Glutamatergic neuron (in vitro differentiated cells): ENCODE data around the gene LRTM1. TPM values are rescaled to one million over a fixed set of nuclear protein-coding genes. Genes with fewer than 3 reads are reported as not detected.
A peak's percentile ranks its signal among the peaks of the same experiment; 100 is the strongest.

Experiments
- DNase-seq: peaks from one replicate; pipeline ENCODE4 v3.0.0; 2022
- H3K27ac Mint-ChIP-seq: one replicate; pipeline ENCODE4 v1.8.0; 2020; ENCODE audit warnings: mild to moderate bottlenecking, mixed read lengths, inconsistent platforms; ENCODE audit not compliant: unreplicated experiment
- H3K27me3 Mint-ChIP-seq: one replicate; pipeline ENCODE4 v1.8.0; 2020; ENCODE audit warnings: mild to moderate bottlenecking, moderate library complexity, mixed read lengths, inconsistent platforms; ENCODE audit not compliant: unreplicated experiment
- H3K36me3 Mint-ChIP-seq: one replicate; pipeline ENCODE4 v1.8.0; 2020; ENCODE audit warnings: mild to moderate bottlenecking, mixed read lengths, inconsistent platforms; ENCODE audit not compliant: unreplicated experiment
- H3K4me1 Mint-ChIP-seq: one replicate; pipeline ENCODE4 v1.8.0; 2020; ENCODE audit warnings: mild to moderate bottlenecking, low read depth, mixed read lengths, inconsistent platforms; ENCODE audit not compliant: unreplicated experiment
- H3K4me3 Mint-ChIP-seq: one replicate; pipeline ENCODE4 v1.8.0; 2020; ENCODE audit warnings: mild to moderate bottlenecking, mixed read lengths, inconsistent platforms; ENCODE audit not compliant: unreplicated experiment
- H3K9me3 Mint-ChIP-seq: one replicate; pipeline ENCODE4 v1.8.0; 2020; ENCODE audit warnings: mild to moderate bottlenecking, moderate library complexity, mixed read lengths, inconsistent platforms; ENCODE audit not compliant: unreplicated experiment
- CTCF ChIP-seq: fragments of 200-600 bp; sonication (generic); IDR thresholded peaks from one replicate; pipeline ENCODE4 v1.5.0; 2021; ENCODE audit not compliant: partially characterized antibody, unreplicated experiment
- total RNA-seq: library from RNA; stranded (reverse); fragmentation: NEBNext Ultra II Directional; extraction: Animal tissue kit (Norgen Biotek cat#: 25700); gene quantifications from one replicate; pipeline ENCODE4 v1.2.1, GENCODE V29; 2021; ENCODE audit not compliant: unreplicated experiment

Gene LRTM1
- total RNA-seq, 1 donor from 2014 or later: not detected

- Mint-ChIP-seq H3K9me3 (no peaks in the 10 kb centered on the region), H3K27ac (no peak overlapping the region), H3K27me3 (peaks cover 5% of the 10 kb centered on the region), H3K4me3 (no peak overlapping the region), H3K4me1 (peaks cover 7% of the 10 kb centered on the region), H3K36me3 (no peaks in the 10 kb centered on the region)
- DNase-seq: no peak
- TF ChIP-seq CTCF: no peak
Measured at GRCh38 chr3:54936561-54936960, 8.7 kb upstream of the LRTM1 start.

GRCh38 chr3:54935869-54936268 lies 8.0 kb upstream of the LRTM1 start:
- TF ChIP-seq CTCF: no peak
- Mint-ChIP-seq H3K9me3 (no peaks in the 10 kb centered on the region), H3K4me1 (peaks cover 10% of the 10 kb centered on the region), H3K27ac (no peak overlapping the region), H3K27me3 (peaks cover 5% of the 10 kb centered on the region), H3K36me3 (no peaks in the 10 kb centered on the region), H3K4me3 (no peak overlapping the region)
- no peak for DNase-seq

GRCh38 chr3:54932606-54933005 lies 4.7 kb upstream of the LRTM1 start:
- no peak for TF ChIP-seq CTCF
- H3K4me1 Mint-ChIP-seq: peaks cover 10% of the 10 kb centered on the region

GRCh38 chr3:54931182-54931581 lies 3.3 kb upstream of the LRTM1 start:
- DNase-seq: peak; percentile 18
- H3K9me3 Mint-ChIP-seq: no peaks in the 10 kb centered on the region
- H3K4me1 Mint-ChIP-seq: peaks cover 3% of the 10 kb centered on the region
- H3K4me3 Mint-ChIP-seq: no peak overlapping the region
- no peak for TF ChIP-seq CTCF
- H3K27ac Mint-ChIP-seq: peak overlapping the region; percentile 82
- peaks cover 3% of the 10 kb centered on the region for H3K27me3 Mint-ChIP-seq
- H3K36me3 Mint-ChIP-seq: no peaks in the 10 kb centered on the region

More at GRCh38 chr3:54932606-54933005, 4.7 kb upstream of the LRTM1 start:
- Mint-ChIP-seq H3K27ac (no peak overlapping the region), H3K27me3 (peaks cover 5% of the 10 kb centered on the region), H3K36me3 (no peaks in the 10 kb centered on the region), H3K9me3 (no peaks in the 10 kb centered on the region), H3K4me3 (no peak overlapping the region)
- DNase-seq: no peak

- H3K4me3 Mint-ChIP-seq: no peak overlapping the region
- H3K27ac Mint-ChIP-seq: no peak overlapping the region
- no peak for TF ChIP-seq CTCF
- H3K4me1 Mint-ChIP-seq: no peaks in the 10 kb centered on the region
- no peaks in the 10 kb centered on the region for H3K27me3 Mint-ChIP-seq
- no peaks in the 10 kb centered on the region for H3K36me3 Mint-ChIP-seq
- no peak for DNase-seq
- H3K9me3 Mint-ChIP-seq: no peaks in the 10 kb centered on the region
Measured at GRCh38 chr3:54918516-54918915, 9.3 kb downstream of the LRTM1 start.
